Measurements from ENCODE around the gene MRPL1.
"Not testable (repeated sequence)": the region's sequence is repeated elsewhere in the genome, so short reads cannot be mapped to it uniquely, and the experiment has no call there.

Gene MRPL1

DNA sequence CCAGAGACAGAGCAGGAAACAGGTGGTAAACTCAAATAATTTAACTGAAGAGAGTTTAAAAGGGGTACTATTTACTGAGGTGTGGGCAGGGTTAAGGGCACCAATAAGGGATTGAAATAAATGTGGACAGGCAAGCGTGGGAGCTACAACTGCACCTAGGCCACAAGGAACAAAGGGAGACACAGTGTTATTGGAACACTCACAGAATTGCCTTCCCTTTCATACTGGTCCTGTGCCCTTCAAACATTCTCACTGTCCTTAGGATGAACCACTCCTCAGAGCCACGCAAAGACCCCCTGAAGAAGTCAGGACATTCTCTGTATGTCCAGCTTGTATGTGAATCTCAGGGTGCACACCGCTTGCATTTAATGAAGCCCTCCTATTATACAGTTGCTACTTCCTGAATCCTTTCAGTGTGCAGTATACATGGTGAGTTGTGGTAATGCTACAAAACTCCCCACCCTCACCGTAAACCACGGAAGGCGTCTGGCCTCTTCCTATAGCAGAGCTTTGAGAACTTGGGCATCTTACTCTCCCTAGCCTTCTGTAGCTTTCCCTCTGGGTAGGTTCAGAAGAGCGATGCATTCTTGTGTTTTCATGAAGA is 9.6 kb upstream of the MRPL1 start:
- DNase-seq = peak; percentile 46 to 52

DNA sequence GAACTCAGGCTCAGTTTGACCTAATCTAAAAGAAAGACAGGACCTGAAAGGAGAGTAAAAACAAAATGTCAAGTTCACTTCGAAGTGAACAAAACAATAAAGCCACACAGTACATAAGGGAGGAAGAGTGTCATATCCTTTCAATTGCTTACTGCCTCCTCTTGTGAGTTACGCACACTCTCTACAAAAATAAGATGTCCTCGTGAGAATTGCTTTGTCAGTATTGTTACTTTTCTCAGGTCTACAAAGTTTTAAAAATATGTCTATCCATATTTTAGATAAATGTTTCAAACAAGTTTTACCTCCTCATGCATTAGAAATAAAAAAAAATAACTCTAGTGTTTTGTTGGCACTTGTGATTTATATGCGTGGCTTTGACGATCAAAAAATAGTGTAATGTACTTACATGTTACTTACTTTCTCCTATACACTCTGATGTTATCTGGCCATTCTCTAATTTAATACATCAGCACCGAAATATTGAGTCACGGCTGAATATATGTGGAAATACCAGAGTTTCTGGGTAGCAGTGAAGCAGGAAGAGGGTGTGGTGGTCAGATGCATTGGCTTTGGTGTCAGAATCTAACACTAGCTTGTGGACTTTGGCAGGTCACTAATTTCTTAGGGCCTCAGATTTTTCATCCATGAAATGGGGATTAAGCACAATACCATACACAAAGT is 8.1 kb upstream of the MRPL1 start:
- DNase-seq = peak; percentile 24 to 68

DNA sequence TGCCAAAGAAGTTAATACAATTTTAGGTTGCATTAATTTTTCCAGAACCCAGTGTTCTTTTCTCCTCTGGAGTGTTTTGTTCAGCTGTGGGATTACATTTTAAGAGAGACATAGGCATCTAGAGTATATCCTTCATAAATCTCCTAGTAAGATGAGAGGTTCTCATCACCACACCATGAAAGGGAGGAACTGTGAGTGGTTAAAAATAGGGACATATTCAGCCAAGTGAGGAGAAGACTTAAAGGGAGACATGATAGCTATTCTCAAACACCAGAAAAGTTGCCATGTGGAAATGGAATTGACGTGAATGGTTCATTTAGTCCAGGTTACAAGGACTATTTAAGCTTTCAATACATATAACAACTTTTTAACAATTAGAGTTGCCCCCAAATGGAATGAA is 6.5 kb upstream of the MRPL1 start:
- DNase-seq = no peak

DNA sequence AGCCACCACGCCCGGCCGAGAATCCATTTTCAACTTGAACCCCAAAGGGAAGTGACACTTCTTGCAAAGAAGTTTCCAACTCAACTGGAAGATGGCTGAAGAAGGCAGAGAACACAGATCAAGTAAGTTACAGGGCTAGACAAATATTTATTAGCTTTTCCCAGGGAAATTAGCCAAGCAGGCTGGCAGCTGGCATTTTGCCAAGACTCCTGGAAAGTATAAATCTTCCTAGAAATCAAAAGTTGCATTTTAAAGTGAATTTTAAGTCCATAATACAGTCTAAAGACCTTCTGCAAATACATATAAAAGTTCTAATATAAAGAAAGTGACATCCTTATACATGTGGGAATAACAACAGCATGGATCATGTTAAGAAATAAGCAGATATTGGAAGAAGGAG is 3.4 kb upstream of the MRPL1 start:
- DNase-seq = no peak

DNA sequence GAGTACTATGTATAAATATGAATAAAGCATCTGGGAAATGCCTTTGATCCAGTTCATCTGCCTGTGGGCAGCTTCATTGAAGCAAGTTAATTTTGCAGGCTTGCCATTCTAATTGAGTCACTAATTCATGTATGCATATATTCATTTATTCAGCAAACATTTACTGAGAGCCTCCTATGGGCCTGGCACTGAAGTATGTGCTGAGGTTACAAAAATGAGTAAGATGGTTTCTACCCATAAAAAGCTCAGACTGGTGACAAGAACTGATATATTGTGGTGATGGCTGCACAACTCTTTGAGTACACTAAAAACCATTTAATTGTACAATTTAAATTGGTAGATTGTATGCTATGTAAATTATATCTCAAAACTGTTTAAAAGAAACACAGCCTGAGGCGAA is 1.1 kb upstream of the MRPL1 start:
- DNase-seq = peak in 1 of 2 donors; percentile 6

DNA sequence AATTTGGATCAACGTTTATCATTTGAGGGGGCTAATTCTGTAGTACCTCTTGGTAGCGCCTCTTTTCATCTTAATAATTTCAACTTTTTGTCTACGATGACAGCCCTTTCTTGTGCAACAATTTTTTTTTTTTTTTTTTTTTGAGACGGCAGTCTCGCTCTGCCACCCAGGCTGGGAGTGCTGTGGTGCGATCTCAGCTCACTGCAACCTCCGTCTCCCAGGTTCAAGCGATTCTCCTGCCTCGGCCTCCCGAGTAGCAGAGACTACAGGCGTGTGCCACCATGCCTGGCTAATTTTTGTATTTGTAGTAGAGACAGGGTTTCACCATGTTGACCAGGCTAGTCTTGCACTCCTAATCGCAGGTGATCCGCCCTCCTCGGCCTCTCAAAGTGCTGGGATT is 711 bp downstream of the MRPL1 start:
- not testable (repeated sequence) for DNase-seq

DNA sequence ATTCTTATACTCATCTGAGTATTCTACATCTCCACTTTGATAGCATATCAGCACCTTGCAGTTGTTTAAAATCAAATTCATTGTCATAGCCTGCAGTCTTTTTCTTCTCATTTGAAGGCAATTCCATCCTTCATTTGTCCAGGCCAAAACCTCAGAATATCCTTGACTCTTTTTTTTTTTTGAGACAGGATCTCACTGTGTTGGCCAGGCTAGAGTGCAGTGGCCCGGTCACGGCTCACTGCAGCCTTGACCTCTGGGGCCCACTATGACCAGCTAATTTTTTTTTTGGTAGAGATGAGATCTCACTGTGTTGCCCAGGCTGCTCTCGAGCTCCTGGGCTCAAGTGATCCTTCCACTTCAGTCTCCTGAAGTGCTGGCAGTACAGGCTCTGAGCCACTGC is 2.6 kb downstream of the MRPL1 start:
- DNase-seq = no peak

DNA sequence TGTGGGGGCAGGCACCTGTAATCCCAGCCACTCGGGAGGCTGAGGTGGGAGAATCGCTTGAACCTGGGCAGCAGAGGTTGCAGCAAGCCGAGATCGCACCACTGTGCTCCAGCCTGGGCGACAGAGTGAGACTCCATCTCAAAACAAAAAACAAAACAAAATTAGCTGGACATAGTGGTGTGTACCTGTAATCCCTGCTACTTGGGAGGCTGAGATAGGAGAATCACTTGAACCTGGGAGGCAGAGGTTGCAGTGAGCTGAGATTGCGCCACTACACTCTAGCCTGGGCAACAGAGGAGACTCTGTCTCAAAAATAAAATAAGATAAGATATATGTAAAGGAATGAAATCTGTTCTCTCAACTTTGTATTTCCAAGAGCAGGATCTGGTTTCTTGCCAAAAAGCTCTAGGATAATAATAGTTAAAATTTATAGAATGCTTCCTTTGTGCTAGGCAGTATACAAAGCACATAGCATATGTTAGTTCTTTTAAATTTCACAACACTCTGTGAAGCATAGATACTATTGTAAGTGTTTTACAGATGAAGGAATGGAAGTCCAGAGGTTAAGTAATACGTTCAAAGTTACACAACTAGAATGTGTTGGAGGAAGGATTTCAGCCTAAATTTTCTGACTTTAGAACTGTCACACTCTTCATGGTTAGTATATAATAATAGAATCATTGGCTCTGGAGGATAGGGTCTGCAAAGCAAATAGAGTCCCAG is 10.3 kb downstream of the MRPL1 start:
- peak in 1 of 2 donors; percentile 35 for DNase-seq

DNA sequence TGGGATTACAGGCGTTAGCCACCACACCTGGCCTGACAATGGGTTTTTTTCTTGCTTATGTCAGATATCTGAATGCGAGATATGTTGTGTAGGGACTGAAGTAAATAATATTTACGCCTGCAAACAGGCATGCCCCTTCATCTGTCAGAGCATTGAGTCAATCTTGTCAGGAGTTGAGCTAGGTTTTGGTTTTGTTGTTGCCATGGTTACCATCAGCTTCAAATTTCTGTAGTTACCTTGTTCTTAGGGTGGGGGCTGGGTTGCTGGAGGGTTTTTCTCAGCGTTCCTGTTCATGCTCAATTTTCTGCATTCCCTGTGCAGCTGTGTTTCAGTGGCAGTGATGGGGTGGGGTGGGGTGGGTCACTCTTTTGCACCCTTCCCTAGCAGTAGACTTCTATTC is 14.5 kb downstream of the MRPL1 start:
- DNase-seq = no peak

DNA sequence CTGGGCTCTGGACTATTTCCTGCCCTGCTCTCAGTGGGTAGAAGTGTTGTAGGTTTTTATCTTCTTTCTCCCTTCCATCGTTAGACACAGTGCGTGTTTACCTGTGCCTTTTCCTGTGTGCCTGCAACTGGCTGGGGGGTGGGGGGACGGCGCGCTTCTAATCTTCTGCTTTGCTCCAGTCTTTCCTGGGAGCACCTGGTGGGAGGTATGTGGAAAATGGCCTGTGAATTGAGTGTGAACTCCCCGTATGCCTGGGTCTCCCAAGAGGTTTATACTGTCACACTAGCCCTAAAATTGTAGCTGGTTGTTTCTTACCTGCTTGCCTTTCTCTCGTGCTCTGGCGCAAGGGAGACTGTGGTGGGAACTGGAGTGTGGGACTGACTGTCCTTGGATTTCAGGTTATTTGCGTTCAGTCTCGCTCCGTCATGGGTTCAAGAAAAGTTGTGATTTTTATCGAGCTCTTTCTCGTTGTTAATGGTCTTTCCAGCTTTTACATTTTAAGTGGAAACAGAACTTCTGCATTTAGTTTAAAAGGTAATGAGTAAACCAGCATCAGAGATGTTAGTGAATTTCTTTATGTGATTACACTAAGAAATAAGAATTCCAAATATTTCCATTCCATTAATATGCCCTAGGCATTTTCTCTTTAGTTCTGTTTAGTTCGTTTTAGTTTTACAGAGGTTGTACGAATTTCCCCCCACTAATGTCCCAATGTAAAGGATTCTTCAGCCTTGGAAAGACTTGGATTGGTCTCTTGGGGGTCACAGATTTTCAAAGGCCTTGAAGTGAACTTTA is 15.3 kb downstream of the MRPL1 start:
- no peak for DNase-seq

DNA sequence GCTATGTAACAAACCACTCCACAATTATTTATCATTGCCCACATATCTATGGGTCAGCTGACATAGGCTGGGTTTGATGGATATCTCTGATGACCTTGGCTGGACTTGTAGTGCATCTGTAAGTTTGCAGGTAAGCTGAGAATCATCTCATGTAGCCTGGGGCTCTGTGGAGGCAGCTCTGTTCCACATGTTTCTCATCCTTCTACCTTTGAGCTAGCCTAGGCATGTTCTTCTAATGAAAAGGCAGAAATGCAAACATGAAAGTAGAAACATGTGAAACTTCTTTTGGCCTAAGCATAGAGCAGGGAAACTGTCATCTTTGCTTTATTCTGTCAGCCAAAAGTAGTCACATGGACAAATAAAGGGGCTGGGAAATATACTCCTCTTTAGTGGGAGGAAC is 18.2 kb downstream of the MRPL1 start:
- no peak for DNase-seq

DNA sequence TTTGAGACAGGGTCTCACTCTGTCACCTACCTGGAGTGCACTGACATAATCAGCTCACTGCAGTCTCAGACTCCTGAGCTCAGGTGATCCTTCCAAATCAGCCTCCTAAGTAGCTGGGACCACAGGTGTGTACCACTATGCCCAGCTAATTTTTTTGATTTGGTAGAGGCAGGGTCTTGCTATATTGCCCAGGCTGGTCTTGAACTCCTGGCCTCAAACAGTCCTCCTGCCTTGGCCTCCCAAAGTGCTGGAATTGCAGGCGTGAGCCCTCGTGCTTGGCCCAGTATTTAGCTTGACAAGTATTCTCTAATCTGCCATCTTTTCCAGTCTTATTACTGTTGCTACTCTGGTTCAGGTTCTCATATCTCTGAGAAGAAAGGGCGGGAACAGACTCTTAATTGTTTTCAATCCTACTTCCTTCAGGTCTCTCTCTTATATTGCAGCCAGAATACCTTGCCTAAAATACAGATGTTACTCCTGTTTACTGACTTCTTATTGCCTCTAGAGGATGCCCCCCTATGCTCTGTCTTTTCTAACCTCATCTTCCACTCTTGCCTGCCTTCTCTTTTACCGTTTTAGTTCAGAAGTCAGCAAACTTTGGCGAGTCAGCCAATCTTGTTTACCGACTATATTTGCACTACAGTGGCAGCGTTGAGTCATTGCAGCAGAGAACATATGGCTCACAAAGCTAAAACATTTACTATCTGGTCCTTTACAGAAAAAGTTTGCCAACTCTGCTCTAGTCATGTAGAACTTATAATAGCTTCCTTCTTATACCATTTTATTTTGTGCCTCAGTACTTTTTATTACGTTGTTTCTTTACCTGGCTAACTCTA is 19.0 kb downstream of the MRPL1 start:
- no peak for DNase-seq

DNA sequence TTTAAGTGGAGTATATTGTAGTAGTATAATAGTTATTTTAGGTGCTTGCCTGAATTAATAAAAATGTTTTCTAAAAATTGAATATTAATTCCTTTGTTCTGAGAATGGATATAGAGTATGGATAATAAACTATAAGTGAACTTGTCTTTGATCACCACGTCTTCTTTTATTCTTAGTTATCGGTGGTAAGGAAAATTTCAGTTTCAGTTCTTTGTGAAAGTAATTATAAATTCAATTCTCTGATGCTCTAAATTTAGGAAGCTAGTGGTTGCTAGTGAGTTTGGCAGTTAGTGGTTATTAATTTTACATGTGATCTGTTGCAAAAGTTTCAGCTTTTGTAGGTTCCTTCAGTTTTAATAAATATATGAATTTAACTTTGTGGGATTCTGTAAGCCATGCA is 30.8 kb downstream of the MRPL1 start:
- peak in 1 of 2 donors; percentile 30 for DNase-seq

DNA sequence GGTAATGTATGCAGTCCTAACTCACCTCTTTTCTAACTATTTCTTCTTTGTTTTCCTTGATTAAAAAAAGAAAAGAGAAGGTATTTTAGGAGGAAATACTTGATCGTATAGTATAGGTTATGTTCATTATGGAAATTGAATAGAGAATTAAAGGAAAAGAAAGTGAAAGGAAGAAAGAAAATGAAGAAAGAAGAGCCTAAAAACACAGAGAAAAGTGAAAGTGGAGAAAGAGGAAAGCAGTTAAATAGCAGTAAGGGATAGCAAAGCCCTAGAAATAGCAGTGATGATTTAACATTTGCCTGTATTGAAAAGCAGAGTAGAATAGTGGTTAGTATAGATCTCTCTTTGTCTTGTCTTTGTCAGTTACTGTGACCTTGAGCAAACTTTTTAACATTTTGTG is 37.0 kb downstream of the MRPL1 start:
- no peak for DNase-seq

DNA sequence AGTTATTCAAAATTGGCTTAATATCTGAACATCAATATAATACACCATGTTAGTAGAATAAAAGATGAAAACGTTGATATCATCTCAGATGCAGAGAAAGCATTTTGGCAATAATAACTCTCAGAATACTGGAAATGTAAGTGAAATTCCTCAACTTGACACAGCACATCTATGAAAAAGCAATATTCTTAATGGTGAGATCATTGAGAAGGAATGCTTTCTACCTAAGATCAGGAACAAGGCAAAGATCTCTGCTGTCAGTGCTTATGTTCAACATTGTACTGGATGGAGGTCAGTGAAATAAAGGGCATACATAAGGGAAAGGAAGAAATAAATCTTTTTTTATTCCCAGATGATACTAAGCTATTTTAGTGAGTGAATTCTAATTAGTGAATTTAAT is 40.6 kb downstream of the MRPL1 start:
- no peak for DNase-seq

DNA sequence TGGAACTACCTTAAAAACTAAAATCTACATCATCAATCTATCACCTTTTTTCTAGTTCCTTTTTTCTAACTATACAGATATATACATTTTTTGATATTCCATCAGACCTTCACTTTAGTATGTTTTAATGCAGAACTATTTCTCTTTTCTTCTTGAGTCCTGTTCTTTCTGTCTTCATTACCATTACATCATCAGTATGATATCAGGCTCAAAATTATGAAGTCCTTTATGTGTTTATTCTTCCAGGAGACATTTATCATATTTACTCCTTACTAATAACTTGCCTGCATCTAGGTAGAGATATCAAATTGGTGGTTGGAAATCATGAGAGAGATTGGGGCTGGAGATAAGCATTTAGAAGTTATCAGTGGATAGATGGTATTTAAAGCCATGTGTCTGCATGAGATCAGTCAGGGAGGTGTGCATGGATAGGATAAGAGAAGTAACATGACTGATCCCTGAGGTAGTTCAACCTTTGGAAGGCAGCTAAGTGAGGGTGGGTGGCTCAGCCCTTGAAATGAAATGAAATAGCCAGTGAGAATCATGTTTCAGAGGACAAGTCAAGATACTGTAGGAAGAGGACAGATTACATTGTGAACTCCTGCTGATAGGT is 43.1 kb downstream of the MRPL1 start:
- no peak for DNase-seq

DNA sequence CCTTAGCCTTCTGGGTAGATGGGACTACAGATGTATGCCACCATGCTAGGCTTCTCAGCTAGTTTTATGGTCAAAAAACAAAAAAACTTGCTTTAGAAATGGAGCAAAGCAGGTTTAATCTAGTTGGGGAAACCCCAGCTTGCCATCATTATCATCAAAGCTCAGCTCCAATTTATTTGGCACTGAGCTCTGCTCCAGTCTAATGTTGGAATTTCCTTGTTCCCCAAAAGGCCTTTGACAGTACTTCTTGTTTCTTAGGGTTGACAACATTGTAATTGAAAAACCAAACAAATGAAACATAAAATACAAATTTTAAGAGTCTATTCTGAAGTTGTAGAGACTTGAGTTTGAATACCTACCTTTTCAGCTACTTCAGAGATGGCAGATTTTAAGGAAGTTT is 48.0 kb downstream of the MRPL1 start:
- DNase-seq = peak in 1 of 2 donors; percentile 4

DNA sequence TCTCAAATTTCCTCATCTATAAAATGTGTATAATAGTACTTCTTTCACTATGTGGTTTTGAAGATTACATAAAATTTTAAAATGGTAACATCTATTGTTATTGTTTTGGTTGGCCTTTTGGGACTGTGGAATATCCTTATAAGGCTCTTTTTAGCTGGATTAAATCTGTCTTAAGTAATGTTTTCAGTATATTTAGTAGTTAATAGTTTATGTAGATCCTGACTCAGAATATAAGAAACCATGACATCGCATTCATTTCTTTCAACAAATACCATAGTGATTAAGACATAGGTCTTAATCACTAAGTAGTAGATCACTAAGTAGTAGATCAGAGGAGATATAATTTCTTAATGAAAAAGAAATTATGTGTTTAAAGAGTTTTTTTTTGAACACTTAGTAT is 48.5 kb downstream of the MRPL1 start:
- no peak for DNase-seq

DNA sequence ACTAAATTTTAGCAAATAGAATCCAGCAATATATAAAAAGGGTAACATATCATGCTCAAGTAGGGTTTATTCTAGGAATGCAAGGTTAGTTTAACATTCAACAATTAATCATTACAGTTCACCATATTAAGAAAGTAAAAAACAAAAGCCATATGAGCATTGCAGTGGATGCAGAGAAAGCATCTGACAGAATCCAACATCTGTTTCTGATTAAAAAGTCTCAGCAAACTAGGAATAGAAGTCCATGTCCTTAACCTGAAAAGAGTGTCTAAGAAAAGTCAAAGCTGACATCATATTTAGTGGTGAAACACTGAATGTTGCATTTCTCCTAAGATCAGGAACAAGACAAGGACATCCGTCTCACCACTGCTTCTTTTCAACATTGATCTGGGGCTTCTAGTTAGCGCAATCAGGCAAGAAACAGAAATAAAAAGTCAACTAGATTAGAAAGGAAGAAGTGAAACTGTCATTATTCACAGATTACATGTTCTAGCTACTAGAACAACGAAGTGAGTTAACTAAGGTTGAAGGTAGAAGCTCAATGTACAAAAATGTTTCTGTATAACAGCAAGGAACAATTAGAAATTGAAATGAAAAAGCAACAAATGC is 49.3 kb downstream of the MRPL1 start:
- peak; percentile 58 to 78 for DNase-seq

DNA sequence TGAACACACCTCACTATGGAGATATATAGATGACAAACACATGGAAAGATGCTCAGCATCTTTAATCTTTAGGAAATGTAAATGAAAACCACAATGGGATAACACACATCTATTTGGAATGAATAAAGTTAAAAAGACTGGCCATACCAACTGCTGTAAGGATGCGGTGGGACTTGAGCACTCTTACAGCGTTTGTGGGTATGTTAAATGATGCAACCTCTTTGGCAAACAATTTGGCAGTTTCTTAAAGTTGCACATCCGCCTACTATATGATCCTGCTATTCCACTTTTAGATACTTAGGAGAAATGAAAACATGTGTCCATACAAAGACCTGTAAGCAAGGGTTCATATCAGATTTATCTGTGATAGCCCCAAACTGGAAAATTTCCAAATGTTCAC is 50.7 kb downstream of the MRPL1 start:
- peak; percentile 23 to 50 for DNase-seq

DNA sequence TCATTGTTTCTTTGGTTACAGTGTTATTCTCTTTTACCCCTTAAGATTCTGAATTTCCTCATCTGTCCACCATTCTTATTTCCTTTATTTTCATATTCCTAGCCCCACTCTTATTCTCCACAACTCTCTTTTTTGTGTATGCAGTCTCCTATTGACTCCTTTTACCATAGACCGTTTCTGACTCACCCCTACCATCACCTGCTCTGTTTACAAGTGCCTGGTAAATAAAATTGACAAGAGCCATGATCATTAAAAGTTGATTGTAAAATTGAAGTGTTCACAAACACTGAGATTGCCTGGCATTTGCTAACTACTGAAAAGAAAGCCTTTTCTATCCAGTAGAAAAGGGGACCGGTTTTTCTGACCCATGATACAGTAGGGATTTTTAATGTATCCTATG is 54.4 kb downstream of the MRPL1 start:
- no peak for DNase-seq
